RWPE2 (cell line): ENCODE data around the gene ARAP3.
A peak's percentile ranks its signal among the peaks of the same experiment; 100 is the strongest.

Experiments used
- ATAC-seq: fragments of 200-7000 bp; cut with Tn5 transposase; 3 replicates; pipeline ENCODE4 v1.9.1; 2021; ENCODE audit warnings: low read depth
- DNase-seq: peaks from one replicate; pipeline ENCODE4 v3.0.0-alpha.2; 2020; ENCODE audit warnings: low spot score
- H3K27ac ChIP-seq: fragments of 450-650 bp; 2 replicates; pipeline ENCODE4 v1.5.1; 2017; ENCODE audit warnings: mild to moderate bottlenecking; ENCODE audit not compliant: poor library complexity, severe bottlenecking
- H3K27me3 ChIP-seq: fragments of 250-450 bp; sonication (Bioruptor Pico); 2 replicates; pipeline ENCODE4 v1.5.1; 2021; ENCODE audit warnings: mild to moderate bottlenecking, moderate library complexity; ENCODE audit not compliant: insufficient read depth, poor library complexity, severe bottlenecking
- H3K36me3 ChIP-seq: fragments of 250-450 bp; sonication (Bioruptor Pico); 2 replicates; pipeline ENCODE4 v1.5.1; 2020; ENCODE audit warnings: low read depth, mild to moderate bottlenecking, moderate library complexity
- H3K4me1 ChIP-seq: fragments of 250-450 bp; sonication (Bioruptor Pico); 2 replicates; pipeline ENCODE4 v1.5.1; 2021; ENCODE audit warnings: mild to moderate bottlenecking, moderate library complexity; ENCODE audit not compliant: insufficient read depth, poor library complexity, severe bottlenecking
- H3K4me3 ChIP-seq: fragments of 250-450 bp; sonication (Bioruptor Pico); 2 replicates; pipeline ENCODE4 v1.5.1; 2021; ENCODE audit warnings: mild to moderate bottlenecking, moderate library complexity; ENCODE audit not compliant: severe bottlenecking
- H3K9me3 ChIP-seq: fragments of 250-450 bp; sonication (Bioruptor Pico); 2 replicates; pipeline ENCODE4 v1.5.1; 2021; ENCODE audit warnings: mild to moderate bottlenecking, moderate library complexity; ENCODE audit not compliant: severe bottlenecking
- TF ChIP-seq, protein P1 (sequence below): fragments of 450-650 bp; IDR thresholded peaks from one replicate; pipeline ENCODE4 v1.5.1; 2017; ENCODE audit warnings: mild to moderate bottlenecking, moderate library complexity; ENCODE audit not compliant: poor library complexity, severe bottlenecking

ARAP3 gene

DNA sequence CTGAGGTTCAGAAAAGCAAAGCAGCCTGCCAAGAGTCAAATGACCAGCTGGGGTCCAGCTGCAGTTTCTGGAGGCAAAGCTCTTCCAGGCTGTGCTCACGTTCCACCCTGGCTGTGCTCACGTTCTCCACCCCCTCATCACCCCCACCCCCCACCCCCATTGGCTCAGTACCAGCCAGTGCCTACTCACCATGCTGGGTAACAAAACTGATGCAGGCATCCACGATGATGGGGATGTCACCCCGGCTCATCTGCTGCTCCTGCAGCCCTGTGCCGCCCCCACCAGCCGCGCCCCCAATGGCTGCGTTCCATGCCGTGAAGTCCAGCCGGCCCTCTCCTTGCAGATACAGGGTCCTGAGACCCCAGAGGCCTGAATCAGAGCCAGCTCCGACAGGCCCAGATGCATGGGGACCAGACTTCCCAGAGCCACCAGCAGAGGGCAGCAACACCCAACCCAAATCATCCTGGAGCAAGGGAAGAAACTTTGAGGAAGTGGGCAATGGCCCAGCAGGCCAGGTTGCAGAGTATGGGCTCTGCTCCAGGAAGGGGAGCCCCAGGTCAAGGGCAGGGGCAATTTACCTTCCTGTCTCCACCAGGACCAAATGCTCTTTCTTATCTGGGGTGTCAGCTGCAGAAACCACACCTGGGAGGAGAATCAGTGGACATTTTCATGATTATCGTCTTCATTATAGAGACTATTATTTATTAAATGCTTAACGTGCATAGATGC is 17.1 kb downstream of the ARAP3 start:
- no peak overlapping the region for H3K4me3 ChIP-seq
- ATAC-seq (peak; percentile 89), DNase-seq (no peak)
- no peaks in the 10 kb centered on the region for H3K9me3 ChIP-seq
- H3K36me3 ChIP-seq, result peaks cover 61% of the 10 kb centered on the region
- no peaks in the 10 kb centered on the region for H3K27me3 ChIP-seq
- TF ChIP-seq, protein P1, sequence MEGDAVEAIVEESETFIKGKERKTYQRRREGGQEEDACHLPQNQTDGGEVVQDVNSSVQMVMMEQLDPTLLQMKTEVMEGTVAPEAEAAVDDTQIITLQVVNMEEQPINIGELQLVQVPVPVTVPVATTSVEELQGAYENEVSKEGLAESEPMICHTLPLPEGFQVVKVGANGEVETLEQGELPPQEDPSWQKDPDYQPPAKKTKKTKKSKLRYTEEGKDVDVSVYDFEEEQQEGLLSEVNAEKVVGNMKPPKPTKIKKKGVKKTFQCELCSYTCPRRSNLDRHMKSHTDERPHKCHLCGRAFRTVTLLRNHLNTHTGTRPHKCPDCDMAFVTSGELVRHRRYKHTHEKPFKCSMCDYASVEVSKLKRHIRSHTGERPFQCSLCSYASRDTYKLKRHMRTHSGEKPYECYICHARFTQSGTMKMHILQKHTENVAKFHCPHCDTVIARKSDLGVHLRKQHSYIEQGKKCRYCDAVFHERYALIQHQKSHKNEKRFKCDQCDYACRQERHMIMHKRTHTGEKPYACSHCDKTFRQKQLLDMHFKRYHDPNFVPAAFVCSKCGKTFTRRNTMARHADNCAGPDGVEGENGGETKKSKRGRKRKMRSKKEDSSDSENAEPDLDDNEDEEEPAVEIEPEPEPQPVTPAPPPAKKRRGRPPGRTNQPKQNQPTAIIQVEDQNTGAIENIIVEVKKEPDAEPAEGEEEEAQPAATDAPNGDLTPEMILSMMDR, result peak; percentile 98
- no peaks in the 10 kb centered on the region for H3K4me1 ChIP-seq
- no peak overlapping the region for H3K27ac ChIP-seq

DNA sequence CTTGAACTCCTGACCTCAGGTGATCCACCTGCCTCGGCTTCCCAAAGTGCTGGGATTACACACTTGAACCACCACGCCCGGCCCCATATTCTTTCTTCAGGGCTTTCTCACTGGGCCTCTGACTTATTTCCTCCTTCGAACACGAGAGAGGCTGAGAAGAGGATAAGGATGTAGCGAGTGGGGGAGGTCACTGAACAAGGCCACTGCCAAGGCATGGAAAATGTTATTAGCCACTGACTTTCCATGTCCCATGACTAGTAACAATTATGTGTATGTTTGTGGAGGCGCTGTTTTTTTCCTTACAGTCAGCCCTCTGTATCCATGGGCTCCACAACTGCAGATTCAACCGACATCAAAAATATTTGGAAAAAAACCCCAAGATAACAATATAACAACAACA is 18.5 kb downstream of the ARAP3 start:
- H3K36me3 ChIP-seq, result peaks cover 48% of the 10 kb centered on the region
- ATAC-seq (no peak), DNase-seq (no peak)
- H3K27ac ChIP-seq, result no peak overlapping the region
- H3K27me3 ChIP-seq, result no peaks in the 10 kb centered on the region
- H3K4me1 ChIP-seq, result no peaks in the 10 kb centered on the region
- no peak overlapping the region for H3K4me3 ChIP-seq
- TF ChIP-seq, protein P1, result no peak
- H3K9me3 ChIP-seq, result no peaks in the 10 kb centered on the region

DNA sequence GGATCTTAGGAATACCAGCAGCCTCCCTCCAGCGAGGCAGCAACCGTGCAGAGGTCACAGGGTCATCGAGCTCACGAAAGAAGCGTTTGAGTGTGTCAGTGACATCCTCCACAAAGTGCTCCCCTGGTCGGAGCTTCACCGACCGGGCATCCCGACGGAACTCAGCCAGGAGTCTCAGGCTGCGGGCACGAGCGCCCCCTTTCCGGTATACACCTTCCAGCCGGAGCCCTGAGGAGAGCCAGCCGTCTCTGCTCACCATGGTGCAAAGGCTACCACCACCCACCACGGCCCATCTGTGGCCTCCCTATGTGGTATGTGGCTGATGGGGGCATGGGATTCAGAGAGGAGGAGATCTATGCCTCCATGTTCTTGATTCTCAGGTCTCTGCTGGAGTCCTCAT is 20.0 kb downstream of the ARAP3 start:
- TF ChIP-seq, protein P1, result no peak
- H3K9me3 ChIP-seq, result no peaks in the 10 kb centered on the region
- DNase-seq, result no peak

GRCh38 chr5:141657937-141658545 is 24.0 kb downstream of the ARAP3 start:
- peaks cover 33% of the 10 kb centered on the region for H3K36me3 ChIP-seq
- H3K4me3 ChIP-seq, result no peak overlapping the region
- H3K27ac ChIP-seq, result no peak overlapping the region
- no peaks in the 10 kb centered on the region for H3K27me3 ChIP-seq
- no peaks in the 10 kb centered on the region for H3K4me1 ChIP-seq
- no peaks in the 10 kb centered on the region for H3K9me3 ChIP-seq
- TF ChIP-seq, protein P1, result no peak
- ATAC-seq (peak; percentile 59), DNase-seq (no peak)

More for the DNA sequence above, 20.0 kb downstream of the ARAP3 start:
- no peaks in the 10 kb centered on the region for H3K27me3 ChIP-seq
- ATAC-seq, result no peak
- peaks cover 54% of the 10 kb centered on the region for H3K36me3 ChIP-seq
- H3K4me1 ChIP-seq, result no peaks in the 10 kb centered on the region
- H3K4me3 ChIP-seq, result no peak overlapping the region
- H3K27ac ChIP-seq, result no peak overlapping the region

DNA sequence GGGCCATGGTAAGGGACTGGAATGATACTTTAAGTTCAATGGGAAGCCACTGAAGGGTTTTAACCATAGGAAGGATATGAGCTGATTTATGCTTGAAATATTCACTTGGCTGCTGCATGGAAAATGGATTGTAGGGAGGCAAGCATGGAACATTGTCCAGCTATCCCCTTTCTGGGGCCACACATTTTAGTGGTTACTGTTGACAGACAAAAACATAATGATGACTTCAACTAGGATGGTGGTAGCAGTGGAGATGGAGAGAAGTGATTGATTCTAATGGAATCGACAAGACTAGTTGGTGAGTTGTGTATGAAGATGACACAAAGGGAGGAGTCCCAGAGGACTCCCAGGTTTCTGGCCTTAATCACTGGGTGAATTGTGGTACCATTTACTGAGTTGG is 24.6 kb downstream of the ARAP3 start:
- Histone ChIP-seq H3K4me1 (no peaks in the 10 kb centered on the region), H3K36me3 (peaks cover 26% of the 10 kb centered on the region), H3K27me3 (no peaks in the 10 kb centered on the region), H3K4me3 (no peak overlapping the region), H3K27ac (no peak overlapping the region), H3K9me3 (no peaks in the 10 kb centered on the region)
- TF ChIP-seq, protein P1, result no peak
- DNase-seq, result no peak
- no peak for ATAC-seq
